Measurements from ENCODE around the gene CDH9. TPM values are rescaled to one million over a fixed set of nuclear protein-coding genes. Genes with fewer than 3 reads are reported as not detected.
"Not testable (repeated sequence)": the region's sequence is repeated elsewhere in the genome, so short reads cannot be mapped to it uniquely, and the experiment has no call there.

Gene CDH9
- total RNA-seq, 1 donor from 2014 or later, result not detected

DNA sequence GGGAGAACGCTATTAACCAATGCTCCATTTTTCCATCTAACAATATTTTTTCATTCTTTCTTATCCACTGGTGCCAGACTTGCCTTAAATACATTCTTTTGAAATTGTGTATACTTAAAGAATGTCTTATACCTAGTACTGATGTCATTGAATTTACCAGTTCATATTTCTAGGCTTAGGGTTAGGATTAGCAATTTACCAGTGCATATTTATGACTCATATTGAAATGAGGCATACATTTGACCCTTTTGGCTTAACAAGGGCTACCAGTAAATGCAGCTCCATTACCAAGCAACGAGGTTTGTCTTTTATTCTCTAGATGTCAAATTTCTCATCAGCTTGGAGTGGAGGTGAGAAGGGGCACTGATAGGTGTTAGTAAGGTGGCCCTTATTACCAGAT is 89.5 kb downstream of the CDH9 start:
- no peak for DNase-seq (ENCODE audit: low read depth in 2 of 2)

DNA sequence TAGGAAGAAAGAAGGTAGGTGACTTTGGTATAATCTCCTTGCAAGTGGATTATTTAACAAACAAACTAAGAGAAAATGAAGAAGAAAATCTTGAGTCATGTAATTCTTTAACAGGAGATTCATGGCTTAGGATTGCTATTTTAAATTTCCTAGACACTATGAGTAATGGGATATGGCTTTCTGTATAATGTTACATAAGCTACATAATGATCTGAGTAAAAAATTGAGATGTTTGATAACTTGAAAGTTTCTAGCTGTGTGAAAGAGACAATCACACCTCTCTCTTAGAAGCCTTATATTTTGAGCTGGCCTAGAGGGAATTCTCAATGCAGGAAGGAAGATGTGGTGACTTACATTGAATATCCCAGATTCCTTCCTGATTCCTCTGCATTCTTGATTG is 92.5 kb downstream of the CDH9 start:
- no peak for DNase-seq (ENCODE audit: low read depth in 2 of 2)

DNA sequence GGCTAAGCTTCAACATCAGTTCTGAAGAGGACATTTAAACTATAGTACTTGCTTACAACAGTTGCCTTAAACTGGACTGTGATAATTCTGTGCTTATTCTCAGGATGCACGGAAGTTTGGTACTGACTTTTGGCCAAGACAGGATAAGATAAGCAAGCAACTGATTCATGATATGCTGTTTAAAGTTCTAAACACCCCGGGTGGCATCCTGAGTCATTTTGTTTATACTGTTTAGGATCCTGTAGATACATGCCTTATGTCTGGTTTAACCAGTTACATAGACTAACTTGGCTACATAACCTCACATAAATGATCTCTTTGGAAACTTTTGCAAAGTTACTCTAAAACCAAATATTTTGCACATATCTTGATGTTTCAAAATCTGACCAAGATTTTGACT is 95.9 kb downstream of the CDH9 start:
- DNase-seq (ENCODE audit: low read depth in 2 of 2), result no peak

DNA sequence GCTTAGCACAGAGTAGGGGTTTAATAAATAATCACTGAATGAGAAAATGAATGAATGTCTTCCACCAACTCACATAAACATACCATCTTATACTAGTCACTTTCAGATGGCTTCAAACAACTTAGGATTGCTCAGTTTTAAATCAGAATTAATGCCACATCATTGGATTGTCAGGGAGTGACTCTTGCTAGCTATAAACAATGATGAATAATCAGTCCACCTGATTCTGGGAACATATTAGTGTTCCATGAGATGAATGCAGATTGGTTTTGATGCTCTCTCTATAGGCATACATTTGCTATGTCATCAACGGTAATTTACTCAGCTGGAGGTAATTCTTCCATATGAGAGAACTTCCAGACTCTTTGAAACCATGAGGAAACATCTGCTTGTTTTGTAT is 97.4 kb downstream of the CDH9 start:
- no peak for DNase-seq (ENCODE audit: low read depth in 2 of 2)

DNA sequence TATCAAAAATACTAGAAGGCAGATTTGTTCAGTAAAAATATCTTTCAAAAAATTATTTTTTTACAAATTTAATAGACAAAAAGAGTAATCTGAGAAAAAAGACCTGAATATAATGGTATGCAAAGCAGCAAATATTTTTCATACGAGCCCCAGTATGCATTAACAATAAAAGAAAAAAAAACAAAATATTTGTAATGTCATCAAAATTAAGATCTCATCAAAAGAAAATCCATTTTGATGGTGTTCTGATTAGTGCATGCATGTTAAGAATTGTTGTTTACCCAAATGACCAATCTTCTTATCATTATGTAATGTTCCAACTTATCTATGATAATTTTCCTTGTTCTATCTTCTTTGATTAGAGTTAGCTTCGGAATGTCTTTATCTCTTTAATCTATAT is 106.1 kb downstream of the CDH9 start:
- DNase-seq (ENCODE audit: low read depth in 2 of 2), result no peak

DNA sequence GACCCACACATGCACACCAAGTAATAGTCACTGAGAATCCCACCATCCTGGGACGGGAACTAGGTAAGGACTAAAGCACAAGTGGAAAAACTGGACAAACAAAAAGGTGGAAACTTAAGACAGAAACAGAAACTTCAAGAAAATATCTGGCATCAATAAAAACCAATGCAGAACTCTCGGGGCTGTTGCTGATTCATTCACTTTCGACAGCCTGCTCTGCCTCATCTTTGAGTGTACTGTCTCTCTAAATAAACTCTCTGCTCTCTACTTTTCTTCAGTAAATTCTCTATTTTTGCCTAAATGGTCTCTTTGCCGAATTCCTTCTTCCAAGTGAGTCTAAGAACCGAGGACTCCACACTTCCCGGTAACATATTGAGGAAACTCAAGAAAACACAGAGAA is 116.9 kb downstream of the CDH9 start:
- DNase-seq (ENCODE audit: low read depth in 2 of 2), result no peak

DNA sequence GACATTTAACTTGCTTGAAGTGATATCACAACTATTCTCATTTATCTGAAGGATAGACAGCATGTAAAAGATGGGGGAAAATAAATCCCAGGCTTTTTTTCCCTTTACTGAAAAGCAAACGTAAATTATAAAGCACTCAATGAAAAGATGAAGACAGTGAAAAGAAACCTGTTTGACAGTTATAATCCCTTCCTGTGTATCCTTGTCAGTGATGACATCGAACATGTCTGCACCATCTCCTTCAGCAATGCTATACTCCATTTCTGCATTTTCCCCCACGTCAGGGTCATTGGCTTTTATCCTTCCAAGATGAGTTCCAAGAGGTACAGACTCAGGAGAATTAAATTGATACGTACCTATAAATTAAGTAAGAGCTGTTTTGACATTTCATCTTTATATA is 134.9 kb downstream of the CDH9 start:
- DNase-seq (ENCODE audit: low read depth in 2 of 2), result no peak

DNA sequence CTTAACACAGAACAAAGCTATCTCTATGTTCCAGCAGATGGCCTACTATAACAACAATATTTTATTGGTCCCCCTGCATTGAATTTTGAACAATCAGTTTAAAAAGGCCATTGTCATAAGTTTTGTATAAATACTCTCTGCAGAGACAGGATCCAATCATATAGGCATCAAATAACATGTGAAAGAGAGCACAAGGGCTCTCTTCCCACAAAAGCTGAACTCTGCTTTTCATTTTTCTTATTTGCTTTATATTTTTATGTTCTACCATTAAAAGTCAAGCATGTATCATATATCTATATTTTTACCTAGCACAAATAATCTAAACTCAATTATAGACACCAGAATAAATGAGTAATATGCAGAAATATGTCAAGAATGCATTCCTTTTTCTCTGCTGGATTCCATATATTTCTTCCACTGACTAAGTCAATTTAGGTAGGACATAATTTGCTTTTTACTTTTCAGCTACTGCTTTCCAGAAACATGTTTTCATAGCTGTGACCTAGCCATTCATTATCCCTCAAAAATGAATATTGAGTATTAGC is 143.6 kb downstream of the CDH9 start:
- no peak for DNase-seq (ENCODE audit: low read depth in 2 of 2)

DNA sequence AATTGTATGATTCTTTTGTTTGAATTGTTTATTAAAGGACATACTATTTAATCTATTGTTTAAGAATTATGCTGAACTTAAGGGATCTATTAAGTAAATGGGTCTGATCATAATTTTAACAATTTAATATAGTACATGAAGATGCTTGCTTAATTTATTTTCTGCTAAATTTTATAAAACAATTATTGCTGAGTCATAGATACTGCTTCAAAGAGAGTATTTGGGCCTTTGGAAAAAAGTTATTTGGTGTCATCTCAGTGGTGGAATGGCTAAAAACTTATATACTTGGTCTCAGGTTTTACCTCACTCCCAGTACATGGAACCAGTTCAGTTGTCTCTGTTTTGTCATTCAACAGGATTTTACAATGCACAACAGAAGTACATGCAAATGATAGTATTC is 145.3 kb downstream of the CDH9 start:
- DNase-seq (ENCODE audit: low read depth in 2 of 2), result no peak

DNA sequence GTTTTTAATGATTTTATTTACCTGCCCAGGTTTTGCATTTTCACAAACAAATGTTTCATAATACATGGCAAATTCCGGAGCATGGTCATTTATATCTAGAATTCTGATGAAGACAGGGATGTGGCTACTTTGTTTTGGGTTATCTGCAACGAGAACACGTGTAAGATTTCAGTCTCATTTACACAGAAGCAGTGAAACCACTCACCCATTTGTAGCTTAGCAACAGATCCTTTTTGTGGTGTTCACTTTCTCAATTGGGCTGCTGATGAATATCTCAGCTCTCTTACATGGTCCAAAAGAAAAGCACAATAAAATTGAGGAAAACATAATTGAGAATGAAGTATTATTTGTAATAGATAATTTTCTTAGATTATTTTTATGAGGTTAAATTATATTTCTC is 148.6 kb downstream of the CDH9 start:
- DNase-seq (ENCODE audit: low read depth in 2 of 2), result no peak

DNA sequence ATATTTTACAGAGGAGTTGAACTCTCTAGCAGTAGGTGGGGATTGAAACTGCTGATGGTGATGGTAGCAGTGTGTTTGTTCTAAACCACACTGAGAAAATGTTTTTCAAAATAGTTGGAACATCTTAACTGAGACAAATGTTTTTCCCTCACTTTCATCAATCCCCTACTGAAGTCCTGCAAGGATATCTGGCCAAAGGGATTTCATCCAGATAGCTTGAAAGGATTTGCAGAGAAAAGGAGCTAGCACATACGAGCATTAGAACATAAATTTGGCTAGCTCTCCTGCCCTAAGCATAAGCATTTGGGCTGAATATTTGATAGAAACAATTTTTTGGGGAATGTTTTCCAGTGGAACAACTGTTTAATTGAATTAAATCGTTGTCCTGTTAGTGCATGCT is 153.9 kb downstream of the CDH9 start:
- no peak for DNase-seq (ENCODE audit: low read depth in 2 of 2)

DNA sequence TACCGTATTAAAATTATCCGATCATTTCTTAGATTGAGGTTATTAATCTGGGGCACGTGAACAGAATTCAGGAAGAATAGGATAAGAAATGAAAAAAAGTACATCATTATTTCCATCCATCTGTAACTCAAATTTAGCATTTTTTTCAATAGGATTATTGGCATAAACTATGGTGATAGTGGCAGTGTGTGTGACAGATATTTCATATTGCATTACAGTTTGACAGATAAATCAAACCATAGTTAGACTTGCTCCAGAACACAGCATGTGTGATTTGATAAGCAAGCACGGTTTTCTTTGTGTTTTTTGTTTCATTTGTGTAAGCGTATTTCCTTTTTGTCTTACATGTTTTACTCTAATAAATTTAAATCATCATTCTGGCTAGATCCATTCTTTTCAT is 155.0 kb downstream of the CDH9 start:
- DNase-seq (ENCODE audit: low read depth in 2 of 2), result no peak

DNA sequence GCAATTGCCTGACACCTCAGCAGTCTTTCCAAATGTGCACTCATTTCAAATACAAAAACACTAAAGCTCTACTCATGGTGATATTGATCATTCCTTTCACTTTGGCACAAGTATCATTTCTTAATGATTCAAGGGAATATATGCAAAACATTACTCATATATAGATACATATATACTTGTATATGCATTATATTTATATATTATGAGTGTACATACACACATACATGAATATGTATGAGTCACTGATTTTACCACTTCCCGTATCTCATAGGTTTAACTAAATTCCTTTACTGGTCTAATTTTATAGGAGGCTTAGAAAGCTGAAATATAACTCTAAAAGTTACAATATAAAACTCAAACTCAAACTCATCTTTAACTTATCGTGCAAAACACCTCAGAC is 156.5 kb downstream of the CDH9 start:
- DNase-seq (ENCODE audit: low read depth in 2 of 2), result no peak

DNA sequence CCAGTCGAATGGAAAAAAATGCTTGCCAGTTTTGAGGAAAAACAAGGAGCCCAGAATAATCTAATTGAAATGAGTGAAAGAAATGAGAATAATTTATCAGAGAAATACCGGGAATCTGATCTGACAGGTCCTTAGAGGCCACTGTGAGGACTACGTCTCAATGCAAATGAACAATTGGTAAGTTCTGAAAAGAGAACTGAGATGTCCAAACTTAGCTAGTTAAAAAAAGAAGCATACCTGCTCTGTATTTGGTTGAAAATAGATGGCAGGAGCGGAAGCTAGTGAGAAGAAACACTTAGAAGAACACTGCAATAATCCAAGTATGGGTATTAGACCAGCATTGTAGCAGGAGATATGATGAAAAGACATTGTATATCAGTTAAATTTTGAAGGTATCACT is 161.2 kb downstream of the CDH9 start:
- no peak for DNase-seq (ENCODE audit: low read depth in 2 of 2)

DNA sequence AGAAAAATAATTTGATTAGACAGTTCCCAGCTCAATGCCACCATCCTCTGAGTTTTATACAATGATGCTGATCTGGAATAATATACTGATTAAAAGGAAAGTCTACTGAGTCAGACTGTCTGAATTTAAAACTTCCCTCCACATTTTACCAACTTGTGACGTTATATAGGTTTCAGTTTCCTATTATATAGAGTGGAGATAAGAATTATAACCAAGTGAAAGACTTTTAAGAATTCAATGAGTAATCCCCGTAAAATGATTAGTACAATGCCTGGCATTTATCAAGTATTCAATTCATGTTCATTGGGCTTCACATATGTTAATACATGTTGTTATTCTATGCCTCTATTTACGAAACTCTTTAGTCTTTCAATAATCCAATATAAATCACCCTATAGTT is 166.0 kb downstream of the CDH9 start:
- no peak for DNase-seq (ENCODE audit: low read depth in 2 of 2)

DNA sequence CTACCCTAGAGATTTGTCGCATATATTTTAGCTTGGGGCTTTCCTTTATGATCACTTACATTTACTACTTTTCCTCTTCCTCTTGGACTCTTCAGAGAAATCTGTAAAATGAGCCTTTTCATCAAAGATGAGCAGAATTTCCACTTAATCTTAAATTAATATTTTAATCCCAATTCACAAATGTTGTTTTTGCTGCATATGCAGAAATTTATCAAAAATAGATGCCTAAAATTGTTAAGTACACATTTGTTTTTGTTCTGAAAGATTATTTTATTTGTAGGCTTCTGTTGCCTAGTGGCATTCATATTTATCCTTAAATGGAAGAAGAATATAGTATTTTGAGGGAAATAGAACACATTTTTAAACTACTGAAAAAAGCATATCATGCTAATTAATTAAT is 168.6 kb downstream of the CDH9 start:
- DNase-seq (ENCODE audit: low read depth in 2 of 2), result no peak

DNA sequence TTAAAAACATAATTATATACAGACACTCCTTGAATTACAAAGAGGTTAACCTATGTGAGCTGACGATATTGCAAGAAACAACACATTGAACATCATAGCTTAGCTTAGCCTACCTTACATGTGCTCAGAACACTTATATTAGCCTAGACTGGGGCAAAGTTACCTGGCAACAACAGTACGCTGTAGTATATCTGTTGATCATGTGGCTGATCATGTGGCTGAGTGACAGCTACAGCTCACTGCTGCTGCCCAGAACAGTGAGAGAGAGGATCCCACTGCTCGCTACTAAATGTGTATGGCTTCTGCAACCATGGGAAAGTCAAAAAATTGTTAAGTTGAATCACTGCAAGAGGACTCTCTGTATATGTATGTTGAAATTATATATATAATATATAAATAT is 169.9 kb downstream of the CDH9 start:
- no peak for DNase-seq (ENCODE audit: low read depth in 2 of 2)

DNA sequence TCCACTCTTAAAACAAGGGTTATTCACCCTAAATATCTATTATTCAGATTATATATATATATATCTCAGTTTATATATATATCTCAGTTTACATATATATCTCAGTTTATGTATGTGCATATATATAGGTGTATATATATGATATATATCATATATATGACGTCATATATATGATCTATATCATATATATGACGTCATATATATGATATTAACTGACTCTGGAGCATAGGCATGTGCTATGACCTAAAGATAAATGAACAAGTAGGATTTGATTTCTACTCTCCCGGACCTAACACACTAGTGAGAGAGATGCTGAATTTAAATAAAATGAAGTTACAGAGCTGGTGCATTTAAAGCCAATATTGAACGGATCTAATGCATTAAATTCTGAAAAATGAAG is 174.3 kb downstream of the CDH9 start:
- no peak for DNase-seq (ENCODE audit: low read depth in 2 of 2)

DNA sequence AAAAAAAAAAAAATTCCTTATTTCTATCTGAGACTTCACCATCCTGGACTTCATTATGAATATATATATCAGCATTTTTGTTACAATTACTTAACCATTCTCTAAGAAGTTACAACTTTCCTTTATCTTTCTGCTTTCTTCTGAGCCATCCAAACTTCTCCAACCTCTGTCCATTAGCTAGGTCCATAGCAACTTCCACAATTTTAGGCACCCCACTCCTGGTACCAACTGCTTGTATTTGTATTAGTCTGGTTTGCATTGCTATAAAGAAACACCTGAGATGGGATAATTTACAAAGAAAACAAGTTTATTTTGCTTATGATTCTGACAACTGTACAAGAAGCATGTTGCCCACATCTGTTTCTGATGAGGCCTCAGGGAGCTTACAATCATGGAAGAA is 182.1 kb downstream of the CDH9 start:
- DNase-seq (ENCODE audit: low read depth in 2 of 2), result no peak

DNA sequence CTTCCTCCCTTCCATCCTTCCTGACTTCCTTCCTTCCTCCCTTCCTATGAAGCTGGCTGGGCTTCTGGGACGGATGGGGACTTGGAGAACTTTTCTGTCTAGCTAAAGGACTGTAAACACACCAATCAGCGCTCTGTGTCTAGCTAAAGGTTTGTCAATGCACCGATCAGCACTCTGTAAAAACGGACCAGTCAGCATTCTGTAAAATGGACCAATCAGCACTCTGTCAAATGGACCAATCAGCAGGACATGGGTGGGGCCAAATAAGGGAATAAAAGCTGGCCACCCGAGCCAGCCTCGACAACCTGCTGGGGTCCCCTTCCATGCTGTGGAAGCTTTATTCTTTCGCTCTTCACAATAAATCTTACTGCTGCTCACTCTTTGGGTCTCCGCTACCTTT is 185.9 kb downstream of the CDH9 start:
- DNase-seq (ENCODE audit: low read depth in 2 of 2), result not testable (repeated sequence)

DNA sequence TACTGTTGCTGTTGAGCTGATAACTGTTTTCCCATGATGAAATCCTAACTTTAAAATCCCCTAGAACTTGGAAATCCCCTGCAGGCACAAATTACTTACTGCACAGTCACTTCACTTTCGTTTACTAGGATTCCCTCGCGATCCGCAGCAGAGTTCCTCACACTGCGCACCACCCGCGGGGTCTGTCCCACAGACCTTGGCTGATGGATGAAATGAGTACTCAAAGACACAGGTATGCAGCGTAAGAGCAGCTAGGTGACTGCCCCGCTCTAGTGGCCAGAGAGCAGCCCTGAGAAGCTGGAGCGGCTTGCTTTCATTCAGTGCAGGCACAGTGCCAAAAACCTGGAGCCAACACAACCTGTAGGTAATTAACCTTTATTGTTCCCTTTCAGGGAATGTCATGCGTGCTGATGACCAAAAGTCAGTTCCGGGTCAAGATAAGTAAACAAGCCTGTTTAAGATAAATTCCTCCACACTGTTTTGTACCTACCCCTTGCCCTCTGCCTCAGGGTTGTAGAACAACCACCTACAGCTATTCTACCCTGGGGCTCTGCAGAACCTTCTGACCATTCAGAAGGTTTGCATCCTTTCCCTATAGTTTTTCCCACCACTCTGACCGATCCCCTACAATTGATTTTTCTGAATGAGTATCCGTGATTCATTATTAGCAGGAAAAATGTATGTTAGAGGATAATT is 191.2 kb downstream of the CDH9 start:
- DNase-seq (ENCODE audit: low read depth in 2 of 2), result no peak

DNA sequence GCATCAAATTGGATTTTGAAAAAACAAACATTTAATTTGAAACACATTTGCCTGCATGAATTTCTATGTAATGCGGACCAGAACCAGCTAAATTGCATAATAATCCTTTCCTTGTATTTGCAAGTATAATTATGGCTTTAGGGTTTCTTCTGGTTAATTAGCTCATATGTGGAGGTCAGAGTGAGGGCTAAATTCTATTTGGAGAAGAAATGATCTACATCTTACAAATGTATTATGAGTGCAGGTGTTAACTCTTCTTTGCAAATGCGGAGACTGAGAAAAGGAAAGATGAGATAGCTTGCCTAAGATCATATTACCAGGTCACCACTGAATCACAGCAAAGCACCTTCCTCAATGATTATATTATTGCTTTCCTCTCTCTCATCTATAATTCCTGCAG is 194.7 kb downstream of the CDH9 start:
- DNase-seq (ENCODE audit: low read depth in 2 of 2), result no peak

DNA sequence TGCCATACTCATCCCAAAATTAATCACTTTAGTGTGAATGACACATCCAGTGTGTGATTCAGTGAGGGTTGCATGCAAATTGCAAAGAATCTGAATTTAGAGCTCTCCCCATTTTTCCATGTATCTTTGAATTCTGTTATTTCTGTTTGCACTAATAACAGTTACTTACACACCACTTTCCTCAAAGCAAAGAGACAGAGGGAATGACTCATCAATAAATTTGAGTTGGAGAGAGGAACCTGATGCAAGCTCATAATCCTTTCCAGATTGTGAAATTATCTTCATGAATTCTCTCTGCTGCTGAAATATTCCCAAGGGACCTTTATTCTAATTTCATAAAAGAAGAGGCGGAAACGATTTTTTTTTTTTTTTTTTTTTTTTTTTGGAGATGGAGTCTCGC is 204.8 kb downstream of the CDH9 start:
- no peak for DNase-seq (ENCODE audit: low read depth in 2 of 2)
